Vein endothelial cell (primary cell): ENCODE data around the gene ARL9. TPM values are rescaled to one million over a fixed set of nuclear protein-coding genes. Genes with fewer than 3 reads are reported as not detected.

ENCODE experiments used
- total RNA-seq: library from RNA; depleted of rRNA; stranded (reverse); fragments of >200 nt; gene quantifications from 2 replicates; pipeline ENCODE4 v1.2.3, GENCODE V29; 2012

Gene ARL9, protein sequence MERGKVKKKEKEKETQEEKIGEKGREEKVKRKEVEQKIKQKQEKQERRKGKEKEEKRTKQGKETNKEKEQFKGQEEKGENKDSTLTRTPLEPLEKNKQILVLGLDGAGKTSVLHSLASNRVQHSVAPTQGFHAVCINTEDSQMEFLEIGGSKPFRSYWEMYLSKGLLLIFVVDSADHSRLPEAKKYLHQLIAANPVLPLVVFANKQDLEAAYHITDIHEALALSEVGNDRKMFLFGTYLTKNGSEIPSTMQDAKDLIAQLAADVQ
- 0.19 and 0.33 TPM in 2 replicates for total RNA-seq

DNA sequence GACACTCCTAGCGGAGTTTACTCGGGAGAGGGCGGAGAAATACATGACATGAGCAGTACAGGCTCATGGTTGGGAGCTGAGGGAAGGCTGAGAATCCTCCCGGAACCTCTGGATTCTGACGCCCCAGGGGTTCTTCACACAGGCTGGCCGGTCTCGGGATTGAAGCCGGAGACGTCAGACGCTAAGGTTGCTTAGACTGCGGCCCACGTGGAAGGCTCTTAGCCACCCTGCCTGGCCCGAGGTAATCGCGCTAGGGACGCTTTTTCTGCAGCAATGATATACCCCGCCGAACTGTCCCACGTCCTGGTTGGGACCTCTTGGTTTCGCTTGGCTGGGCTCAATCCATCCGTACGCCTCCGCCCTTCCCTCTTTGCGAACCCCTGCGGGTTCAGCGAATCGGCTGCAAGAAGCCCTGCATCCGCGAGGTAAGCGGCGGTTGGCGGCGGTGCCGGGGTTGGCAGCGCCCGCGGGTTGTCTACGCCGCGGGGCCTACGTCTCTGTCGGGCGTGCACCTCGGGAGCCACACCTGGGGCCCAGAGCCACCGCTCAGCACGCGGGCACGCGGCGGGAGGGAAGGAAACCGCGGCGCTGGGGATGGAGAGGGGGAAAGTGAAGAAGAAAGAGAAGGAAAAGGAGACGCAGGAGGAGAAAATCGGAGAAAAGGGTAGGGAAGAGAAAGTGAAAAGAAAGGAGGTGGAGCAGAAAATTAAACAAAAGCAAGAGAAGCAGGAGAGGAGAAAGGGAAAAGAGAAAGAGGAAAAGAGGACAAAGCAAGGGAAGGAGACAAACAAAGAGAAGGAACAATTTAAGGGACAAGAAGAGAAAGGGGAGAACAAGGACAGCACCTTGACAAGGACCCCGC lies at the start of gene ARL9:
TSS of gene ARL9 (plus strand) at position 523 of the 862 bp plus-strand sequence. CDS start at position 595, 72 bp downstream.

DNA sequence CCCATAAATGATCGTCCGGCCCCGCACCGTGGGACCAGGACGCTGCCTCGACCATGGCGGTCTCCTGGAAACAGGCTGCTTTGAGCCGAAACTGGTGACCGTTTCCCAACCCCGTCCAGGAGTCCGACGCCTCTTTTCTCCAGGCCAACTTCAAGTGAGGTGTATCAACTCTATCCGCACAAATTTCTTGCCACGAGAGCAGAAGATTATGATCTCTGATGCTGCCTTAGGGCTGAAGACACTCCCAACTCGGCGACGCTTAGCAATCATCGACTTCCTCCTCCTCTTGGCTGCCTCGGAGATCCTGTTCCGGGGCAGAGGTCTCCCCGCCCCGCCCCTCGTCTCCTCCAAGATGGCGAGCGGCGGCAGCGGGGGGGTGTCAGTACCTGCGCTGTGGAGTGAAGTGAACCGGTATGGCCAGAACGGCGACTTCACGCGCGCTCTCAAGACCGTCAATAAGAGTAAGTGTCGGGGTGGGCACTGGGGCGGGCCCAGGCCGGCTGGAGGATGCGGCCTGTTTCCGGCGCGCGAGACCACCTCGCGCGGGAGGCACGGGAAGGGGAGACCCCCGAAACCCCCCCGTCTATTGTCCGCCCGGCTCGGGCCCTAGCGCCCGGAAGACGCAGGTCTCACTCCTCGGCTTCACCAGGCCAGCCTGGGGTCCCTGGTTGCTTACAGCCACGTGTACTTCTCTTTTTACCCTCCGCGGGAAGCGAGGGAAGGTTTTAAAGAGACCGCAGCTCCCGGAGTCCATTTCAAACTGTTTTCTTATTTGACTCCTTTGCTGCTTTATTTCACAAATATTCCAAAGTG lies 38.1 kb upstream of the ARL9 start, which contains the start of gene SRP72:
TSS of gene SRP72 (plus strand) at position 334 of the 813 bp plus-strand sequence. CDS start at position 353, 19 bp downstream.

Other genes starting within 250 kb of the ARL9 start
- 9.5 and 10.5 TPM in 2 replicates for gene AASDH, start 118.3 kb upstream of the ARL9 start, total RNA-seq
- gene PPAT, start 70.2 kb upstream of the ARL9 start, total RNA-seq, result 15.0 and 23.0 TPM in 2 replicates
- 40.5 and 76.5 TPM in 2 replicates for gene PAICS, start 69.5 kb upstream of the ARL9 start, total RNA-seq
- gene SRP72, start 38.2 kb upstream of the ARL9 start, total RNA-seq, result 79.0 and 140 TPM in 2 replicates
- 10.5 and 20.6 TPM in 2 replicates for gene HOPX, start 175.5 kb downstream of the ARL9 start, total RNA-seq